Measurements from ENCODE around the gene GPS1. TPM values are rescaled to one million over a fixed set of nuclear protein-coding genes. Genes with fewer than 3 reads are reported as not detected.
A peak's percentile ranks its signal among the peaks of the same experiment; 100 is the strongest.

The GPS1 gene
- total and polyA plus RNA-seq, 9 of the 15 experiments (the other 6 are each of a cell fraction or from before 2014, with no cell fraction given) = 3.1 to 167 (median 69.9) TPM

DNA sequence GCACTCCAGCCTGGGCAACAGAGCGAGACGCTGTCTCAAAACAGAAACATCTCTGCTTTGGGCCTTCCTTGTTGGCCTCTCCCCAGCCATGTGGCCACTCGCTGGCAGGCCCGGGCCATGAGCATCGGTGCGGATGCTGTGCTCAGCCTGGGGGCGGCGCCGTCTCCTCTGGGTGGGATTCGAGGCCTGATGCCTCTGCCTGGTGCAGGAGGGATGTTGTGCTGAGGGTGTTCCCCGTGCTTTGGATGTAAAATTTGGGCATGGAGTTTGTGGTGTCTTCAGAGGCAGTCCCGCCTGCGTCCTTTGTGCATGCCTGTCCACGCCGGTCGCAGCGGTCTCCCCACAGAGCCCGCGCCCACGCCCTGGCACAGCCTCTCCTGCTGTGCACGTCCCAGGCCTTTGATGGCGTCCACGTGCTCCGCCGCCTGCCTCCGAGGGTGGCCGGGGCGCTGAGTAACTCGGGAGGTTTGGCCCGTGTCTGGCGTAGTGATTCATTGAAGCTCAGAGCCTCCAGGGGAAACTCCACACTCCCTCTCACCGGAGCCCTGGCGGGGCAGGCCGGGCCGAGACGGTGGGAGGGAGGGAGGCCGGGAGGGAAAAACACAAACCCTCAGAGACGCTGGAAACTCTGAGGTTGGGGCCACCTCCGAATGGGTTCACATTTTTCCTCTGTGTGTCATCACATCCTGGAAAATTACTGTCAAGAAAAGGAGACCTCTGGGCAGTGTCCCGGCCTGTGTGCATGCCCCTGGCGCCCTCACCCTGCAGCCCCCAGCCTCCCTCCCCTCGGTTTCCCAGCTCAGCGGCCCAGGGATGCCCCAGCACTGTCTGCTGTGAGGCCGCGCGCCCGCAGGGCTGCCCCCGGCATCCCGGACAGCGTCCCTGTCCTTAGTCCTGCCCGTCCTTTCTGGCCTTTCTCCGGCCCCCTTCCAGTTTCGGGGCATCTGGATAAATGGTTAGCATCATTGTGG lies 48.0 kb upstream of the GPS1 start:
- DNase-seq (ENCODE audit: extremely low read depth in 1 of 4, low spot score in 3 of 4) = no peak
- H3K4me2 ChIP-seq (ENCODE audit: insufficient read depth, low read length) = no peak overlapping the region

More for the DNA sequence above, 48.0 kb upstream of the GPS1 start:
- BruUV-seq (replicated peaks) = no TSS peak
- H3K4me1 ChIP-seq (replicated peaks in 1 of 2; ENCODE audit: control insufficient read depth in 2 of 2, insufficient read depth in 2 of 2, low read length in 2 of 2) = peaks cover 0 to 76% of the 10 kb centered on the region in 2 experiments; a peak in 2 of 5 replicates
- intact Hi-C loops (cut with micrococcal nuclease) = no loop called here
- ChIA-PET POLR2A (interaction anchor here (0.6 to 0.8 kb wide), 4 partner anchors 14 to 368 kb away, joined by 3 to 5 read pairs (median 3); no protein-coding TSS in a partner anchor), CTCF (ENCODE audit: low intra/inter-chr PET ratio) (no interaction called here)
- no peaks in the 10 kb centered on the region for H3K27me3 ChIP-seq (ENCODE audit: control insufficient read depth in 2 of 2, insufficient read depth in 2 of 2, low read length in 2 of 2)
- TF ChIP-seq POLR2G (IDR thresholded peaks at IDR 0.05; ENCODE audit: low read depth, low read length) = 0 out of 2 replicates have a peak, but pooled peaks have one; percentile 10
- TF ChIP-seq, protein P1, sequence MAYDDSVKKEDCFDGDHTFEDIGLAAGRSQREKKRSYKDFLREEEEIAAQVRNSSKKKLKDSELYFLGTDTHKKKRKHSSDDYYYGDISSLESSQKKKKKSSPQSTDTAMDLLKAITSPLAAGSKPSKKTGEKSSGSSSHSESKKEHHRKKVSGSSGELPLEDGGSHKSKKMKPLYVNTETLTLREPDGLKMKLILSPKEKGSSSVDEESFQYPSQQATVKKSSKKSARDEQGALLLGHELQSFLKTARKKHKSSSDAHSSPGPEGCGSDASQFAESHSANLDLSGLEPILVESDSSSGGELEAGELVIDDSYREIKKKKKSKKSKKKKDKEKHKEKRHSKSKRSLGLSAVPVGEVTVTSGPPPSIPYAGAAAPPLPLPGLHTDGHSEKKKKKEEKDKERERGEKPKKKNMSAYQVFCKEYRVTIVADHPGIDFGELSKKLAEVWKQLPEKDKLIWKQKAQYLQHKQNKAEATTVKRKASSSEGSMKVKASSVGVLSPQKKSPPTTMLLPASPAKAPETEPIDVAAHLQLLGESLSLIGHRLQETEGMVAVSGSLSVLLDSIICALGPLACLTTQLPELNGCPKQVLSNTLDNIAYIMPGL (CRISPR knock-in tag; IDR thresholded peaks at IDR 0.05) = no peak
- TF ChIP-seq ZFPM2 (CRISPR knock-in tag; IDR thresholded peaks at IDR 0.05) = no peak
- TF ChIP-seq MAFK (IDR thresholded peaks at IDR 0.05; ENCODE audit: low read length) = no peak
- no peak overlapping the region for H3K4me3 ChIP-seq
- peaks cover 3% of the 10 kb centered on the region for H3K9me1 ChIP-seq (ENCODE audit: control insufficient read depth, insufficient read depth, low read length)
- H3K9me3 ChIP-seq (replicated peaks; ENCODE audit: control insufficient read depth, insufficient read depth, low read depth, low read length) = no peaks in the 10 kb centered on the region
- H3K79me2 ChIP-seq (ENCODE audit: control insufficient read depth, insufficient read depth, low read length) = no peaks in the 10 kb centered on the region
- 0 out of 2 replicates have a peak, but pooled peaks cover 4% of the 10 kb centered on the region for H4K20me1 ChIP-seq (replicated peaks; ENCODE audit: control insufficient read depth, insufficient read depth, low read length)
- FAIRE-seq (no peak), ATAC-seq (no peak)
- no peak overlapping the region for H3K27ac ChIP-seq (ENCODE audit: extremely low read depth, low read depth, low read length)
- 72% methylated on average over 31 of the region's 53 CpGs for WGBS (ENCODE audit: insufficient coverage, low coverage, missing lambda C conversion rate)
- H3K9ac ChIP-seq (ENCODE audit: insufficient read depth in 1 of 2, low read depth in 2 of 2, low read length in 2 of 2) = peak overlapping the region in 1 of 2 experiments; percentile 17; a peak in 1 of 4 replicates
- H2AFZ ChIP-seq (ENCODE audit: low read depth, low read length) = no peak overlapping the region
- no peaks in the 10 kb centered on the region for H3K36me3 ChIP-seq (ENCODE audit: control insufficient read depth, insufficient read depth, low read length)
- in situ Hi-C loops (cut with MboI) = no loop called here

Measured in K562 (cell line).